Tibial artery (tissue), 4 donors: ENCODE results near the gene ELL.

Experiments
- DNase-seq, 2 donors: peaks; one replicate each; pipeline ENCODE4 v3.0.0-alpha.2; 2019
- H3K27ac ChIP-seq, 2 donors: fragments of 200-600 bp; sonication (generic) in 1 of 2; 1 replicate in 1 of 2; 2 replicates in 1 of 2; pipeline ENCODE4 v1.5.1; 2018 to 2019; ENCODE audit warnings: mild to moderate bottlenecking in 1 of 2
- H3K27me3 ChIP-seq, 2 donors: fragments of 200-600 bp; sonication (generic) in 1 of 2; one replicate each; pipeline versions ENCODE4 v1.5.1 to v1.6.0; 2016 to 2019
- H3K36me3 ChIP-seq, 3 donors: fragments of 200-600 bp; sonication (generic) in 2 of 3; one replicate each; pipeline ENCODE4 v1.5.1; 2016 to 2019; ENCODE audit warnings: mild to moderate bottlenecking in 2 of 3
- H3K4me1 ChIP-seq, 4 donors: fragments of 200-600 bp; sonication (generic) in 2 of 4; 1 replicate in 3 of 4; 2 replicates in 1 of 4; pipeline ENCODE4 v1.5.1; 2016 to 2019
- H3K4me3 ChIP-seq, 2 donors: fragments of 200-600 bp; sonication (generic) in 1 of 2; 1 replicate in 1 of 2; 2 replicates in 1 of 2; pipeline ENCODE4 v1.5.1; 2018 to 2019; ENCODE audit warnings: mild to moderate bottlenecking in 2 of 2
- H3K9me3 ChIP-seq, 3 donors: fragments of 200-600 bp; sonication (generic) in 1 of 3; one replicate each; pipeline ENCODE4 v1.5.1; 2016 to 2019
- intact Hi-C: fragments of 100-400 bp; cut with DNase I; formaldehyde crosslinking; loops from one replicate; pipeline ENCODE4 v1.15.0; 2023; ENCODE audit warnings: low total_unique reads
- TF ChIP-seq, protein P1 (sequence below), 2 experiments: fragments of 200-600 bp in 1 of 2; fragments of 450-650 bp in 1 of 2; IDR thresholded peaks; one replicate each; pipeline ENCODE4 v1.5.1; 2017 to 2019; ENCODE audit warnings: antibody characterized with exemption in 2 of 2, mild to moderate bottlenecking in 1 of 2, moderate library complexity in 1 of 2

Gene ELL

DNA sequence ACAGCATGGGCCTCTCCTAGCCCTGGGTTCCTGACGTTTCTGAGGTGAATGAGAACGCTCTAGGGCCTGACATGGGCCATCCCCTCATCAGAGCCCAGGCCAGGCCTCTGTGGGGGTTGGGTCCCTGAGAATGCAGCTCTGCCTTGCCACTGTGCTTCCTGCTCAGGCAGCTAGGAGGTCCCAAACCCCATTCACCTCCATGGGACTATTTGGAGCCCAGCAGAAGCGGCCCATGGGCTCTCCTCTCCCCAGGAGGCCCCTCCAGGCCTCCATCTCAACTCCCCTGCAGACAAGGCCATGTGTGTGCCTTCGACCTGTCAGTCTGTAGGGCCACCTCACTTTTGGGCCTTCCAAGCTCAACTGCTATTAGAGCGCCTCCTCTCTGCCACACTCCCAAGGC is 36.9 kb downstream of the ELL start:
- Histone ChIP-seq H3K27me3 (no peaks in the 10 kb centered on the region), H3K27ac (no peak overlapping the region), H3K4me1 (peaks cover 0 to 94% (median 58%) of the 10 kb centered on the region in 4 donors), H3K9me3 (no peaks in the 10 kb centered on the region), H3K4me3 (no peak overlapping the region), H3K36me3 (no peaks in the 10 kb centered on the region)
- no peak for DNase-seq
- TF ChIP-seq, protein P1, sequence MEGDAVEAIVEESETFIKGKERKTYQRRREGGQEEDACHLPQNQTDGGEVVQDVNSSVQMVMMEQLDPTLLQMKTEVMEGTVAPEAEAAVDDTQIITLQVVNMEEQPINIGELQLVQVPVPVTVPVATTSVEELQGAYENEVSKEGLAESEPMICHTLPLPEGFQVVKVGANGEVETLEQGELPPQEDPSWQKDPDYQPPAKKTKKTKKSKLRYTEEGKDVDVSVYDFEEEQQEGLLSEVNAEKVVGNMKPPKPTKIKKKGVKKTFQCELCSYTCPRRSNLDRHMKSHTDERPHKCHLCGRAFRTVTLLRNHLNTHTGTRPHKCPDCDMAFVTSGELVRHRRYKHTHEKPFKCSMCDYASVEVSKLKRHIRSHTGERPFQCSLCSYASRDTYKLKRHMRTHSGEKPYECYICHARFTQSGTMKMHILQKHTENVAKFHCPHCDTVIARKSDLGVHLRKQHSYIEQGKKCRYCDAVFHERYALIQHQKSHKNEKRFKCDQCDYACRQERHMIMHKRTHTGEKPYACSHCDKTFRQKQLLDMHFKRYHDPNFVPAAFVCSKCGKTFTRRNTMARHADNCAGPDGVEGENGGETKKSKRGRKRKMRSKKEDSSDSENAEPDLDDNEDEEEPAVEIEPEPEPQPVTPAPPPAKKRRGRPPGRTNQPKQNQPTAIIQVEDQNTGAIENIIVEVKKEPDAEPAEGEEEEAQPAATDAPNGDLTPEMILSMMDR (IDR thresholded peaks at IDR 0.05), result no peak
- intact Hi-C loops, result no loop called here

DNA sequence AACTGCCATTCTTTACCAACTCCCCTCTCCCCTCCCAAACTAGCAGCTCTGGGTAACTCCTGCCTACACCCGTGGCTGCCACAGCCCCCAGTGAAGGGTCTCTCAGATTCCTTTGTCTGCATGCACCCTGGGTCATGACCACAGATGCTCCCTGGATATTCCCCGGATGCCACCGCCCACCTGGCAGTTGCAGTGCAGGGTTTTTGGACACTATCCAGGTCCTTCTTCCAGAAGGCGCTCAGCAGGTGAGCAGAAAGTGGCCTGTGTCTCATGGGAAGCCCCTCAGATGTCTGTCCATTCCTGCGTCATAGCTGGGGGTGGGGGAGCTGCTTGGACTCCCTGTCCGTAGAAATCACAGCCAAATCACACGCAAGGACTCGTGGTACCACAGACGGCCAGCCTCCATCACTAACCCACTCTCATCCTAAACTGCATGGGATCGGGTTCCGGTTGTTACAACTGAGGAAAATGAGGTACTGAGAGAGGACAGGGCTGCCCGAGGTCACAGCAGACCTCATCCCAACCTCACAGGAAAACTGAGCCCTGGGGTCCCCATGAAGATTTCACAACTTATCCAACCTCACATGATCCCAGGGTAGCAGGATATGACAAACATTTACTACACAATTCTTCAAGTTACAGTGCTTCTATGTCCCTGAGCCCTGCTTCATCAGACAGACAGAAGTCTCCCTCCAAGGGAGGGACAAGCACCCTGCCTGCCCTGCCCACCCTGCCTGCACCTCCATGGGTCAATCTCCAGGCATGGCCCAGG is 38.6 kb downstream of the ELL start:
- Histone ChIP-seq H3K9me3 (no peaks in the 10 kb centered on the region), H3K4me1 (peaks cover 0 to 95% (median 61%) of the 10 kb centered on the region in 4 donors), H3K4me3 (no peak overlapping the region), H3K27ac (no peak overlapping the region), H3K27me3 (no peaks in the 10 kb centered on the region), H3K36me3 (no peaks in the 10 kb centered on the region)
- TF ChIP-seq, protein P1 (IDR thresholded peaks at IDR 0.05), result no peak
- intact Hi-C loops, result no loop called here
- no peak for DNase-seq

DNA sequence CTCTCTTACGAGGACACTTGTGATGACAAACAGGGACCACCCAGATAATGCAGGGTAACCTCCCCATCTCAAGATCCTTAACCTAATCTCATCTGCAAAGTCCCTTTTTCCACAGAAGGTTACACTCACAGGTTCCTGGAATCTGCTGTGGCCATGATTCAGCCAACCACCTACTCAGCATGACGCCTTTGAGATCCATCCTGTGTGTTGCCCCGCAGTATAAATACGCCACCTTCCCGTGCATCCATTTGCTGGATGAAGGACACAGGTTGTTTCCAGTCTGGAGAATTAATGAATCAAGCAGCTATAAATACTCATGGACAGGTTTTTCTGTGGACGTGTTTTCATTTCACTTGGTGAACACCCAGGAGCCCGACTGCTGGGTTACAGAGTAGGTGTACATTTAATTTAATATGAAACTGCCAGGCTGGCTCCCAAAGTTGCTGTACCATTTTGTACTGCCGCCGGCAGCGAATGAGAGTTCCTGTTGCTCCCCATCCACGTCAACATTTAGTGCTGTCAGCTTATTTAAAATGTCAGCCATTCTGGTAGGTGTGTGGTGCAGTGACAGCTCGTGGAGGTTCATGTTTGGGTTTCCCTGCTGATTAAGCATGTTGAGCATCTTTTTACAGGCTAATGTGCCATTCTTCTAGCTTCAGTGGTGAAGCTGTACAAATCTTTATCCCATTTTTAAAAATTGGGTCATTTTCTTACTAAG is 40.2 kb downstream of the ELL start:
- Histone ChIP-seq H3K36me3 (peaks cover 0 to 5% (median 0%) of the 10 kb centered on the region in 3 donors), H3K9me3 (no peaks in the 10 kb centered on the region), H3K27ac (no peak overlapping the region), H3K4me1 (peaks cover 0 to 95% (median 51%) of the 10 kb centered on the region in 4 donors), H3K27me3 (no peaks in the 10 kb centered on the region), H3K4me3 (no peak overlapping the region)
- intact Hi-C loops, result no loop called here
- TF ChIP-seq, protein P1 (IDR thresholded peaks at IDR 0.05), result no peak
- no peak for DNase-seq

DNA sequence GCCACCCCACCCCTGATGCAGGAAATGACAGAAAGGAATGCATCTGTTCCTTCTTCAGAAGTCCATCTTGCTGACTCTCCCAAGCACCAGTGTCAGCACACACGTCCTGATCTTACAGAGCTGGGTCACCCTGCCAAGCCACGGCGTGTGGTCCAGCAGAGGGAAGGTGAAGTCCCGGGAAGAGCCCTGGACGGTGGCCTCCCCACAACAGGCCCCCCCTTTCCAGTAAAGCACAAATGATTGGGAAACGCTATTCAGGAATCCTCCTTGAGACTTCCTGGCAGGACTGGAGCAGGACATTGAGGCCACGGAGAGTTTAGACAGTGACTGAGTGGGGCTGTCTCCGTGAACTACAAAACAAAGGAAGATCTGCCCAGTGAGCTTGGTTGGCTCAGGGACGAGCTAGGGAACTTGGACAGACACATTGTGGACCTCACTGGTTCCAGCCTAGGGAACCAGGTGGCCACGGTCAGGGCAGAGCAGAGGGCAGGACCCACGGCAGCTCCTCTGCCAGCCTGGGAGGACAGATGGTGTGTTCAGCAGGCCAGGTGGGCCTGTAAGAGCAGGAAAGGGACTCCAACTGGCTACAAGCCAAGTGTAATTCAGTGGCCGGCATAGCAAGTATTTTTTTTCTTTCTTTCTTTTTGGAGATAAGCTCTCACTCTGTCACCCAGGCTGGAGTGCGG is 41.7 kb downstream of the ELL start:
- Histone ChIP-seq H3K36me3 (peaks cover 0 to 5% (median 0%) of the 10 kb centered on the region in 3 donors), H3K27me3 (no peaks in the 10 kb centered on the region), H3K4me1 (peaks cover 0 to 92% (median 43%) of the 10 kb centered on the region in 4 donors), H3K9me3 (no peaks in the 10 kb centered on the region), H3K27ac (peak overlapping the region; percentile 45 to 51), H3K4me3 (no peak overlapping the region)
- intact Hi-C loops, result no loop called here
- DNase-seq, result peak; percentile 90 to 94
- TF ChIP-seq, protein P1 (IDR thresholded peaks at IDR 0.05), result no peak

DNA sequence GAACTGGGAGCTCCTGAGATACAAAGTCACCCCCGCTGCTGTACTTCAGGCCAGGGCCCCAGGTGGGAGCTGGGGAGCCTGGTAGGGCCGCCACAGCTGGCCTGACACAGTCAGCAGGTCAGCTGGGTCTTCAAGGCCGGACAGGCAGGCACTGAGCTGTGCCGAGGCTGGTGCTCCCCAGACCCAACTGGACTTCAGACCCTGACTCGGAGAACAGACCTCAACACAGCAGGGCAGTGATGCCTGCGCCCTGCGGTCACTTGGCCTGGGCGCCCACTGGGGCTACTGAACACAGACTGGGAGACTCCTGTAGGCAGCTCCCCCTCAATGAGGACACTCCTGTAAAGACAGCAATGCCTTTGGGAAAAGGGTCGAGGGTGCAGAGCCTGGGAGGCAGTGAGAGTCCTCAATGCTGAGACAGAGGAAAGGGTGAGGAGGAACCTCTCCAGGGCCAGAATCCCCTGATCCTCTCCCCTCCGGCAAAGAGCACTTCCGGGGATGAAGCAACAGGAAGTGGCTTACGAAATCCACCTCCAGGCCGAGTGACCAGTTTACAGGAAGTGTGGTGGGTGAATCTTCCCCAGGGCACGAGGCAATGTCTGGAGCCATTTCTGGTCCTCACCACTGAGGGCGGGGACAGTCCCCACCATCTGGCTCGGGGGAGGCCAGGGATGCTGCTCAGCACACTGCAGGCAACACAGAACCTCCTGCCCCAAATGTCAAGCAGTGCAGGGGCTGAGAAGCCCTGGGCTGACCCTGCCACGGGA is 43.1 kb downstream of the ELL start:
- DNase-seq, result peak; percentile 91 to 92
- peaks cover 0 to 94% (median 46%) of the 10 kb centered on the region in 4 donors for H3K4me1 ChIP-seq
- H3K27me3 ChIP-seq, result no peaks in the 10 kb centered on the region
- intact Hi-C loops, result no loop called here
- peak overlapping the region; percentile 45 to 65 for H3K27ac ChIP-seq
- no peak overlapping the region for H3K4me3 ChIP-seq
- H3K9me3 ChIP-seq, result no peaks in the 10 kb centered on the region
- H3K36me3 ChIP-seq, result peaks cover 0 to 5% (median 0%) of the 10 kb centered on the region in 3 donors
- TF ChIP-seq, protein P1 (IDR thresholded peaks at IDR 0.05), result no peak
